ENCODE measurements around the gene OSBPL10. TPM values are rescaled to one million over a fixed set of nuclear protein-coding genes. Genes with fewer than 3 reads are reported as not detected.

The OSBPL10 gene
- total RNA-seq, 1 experiment from 2014 or later: 172 TPM

DNA sequence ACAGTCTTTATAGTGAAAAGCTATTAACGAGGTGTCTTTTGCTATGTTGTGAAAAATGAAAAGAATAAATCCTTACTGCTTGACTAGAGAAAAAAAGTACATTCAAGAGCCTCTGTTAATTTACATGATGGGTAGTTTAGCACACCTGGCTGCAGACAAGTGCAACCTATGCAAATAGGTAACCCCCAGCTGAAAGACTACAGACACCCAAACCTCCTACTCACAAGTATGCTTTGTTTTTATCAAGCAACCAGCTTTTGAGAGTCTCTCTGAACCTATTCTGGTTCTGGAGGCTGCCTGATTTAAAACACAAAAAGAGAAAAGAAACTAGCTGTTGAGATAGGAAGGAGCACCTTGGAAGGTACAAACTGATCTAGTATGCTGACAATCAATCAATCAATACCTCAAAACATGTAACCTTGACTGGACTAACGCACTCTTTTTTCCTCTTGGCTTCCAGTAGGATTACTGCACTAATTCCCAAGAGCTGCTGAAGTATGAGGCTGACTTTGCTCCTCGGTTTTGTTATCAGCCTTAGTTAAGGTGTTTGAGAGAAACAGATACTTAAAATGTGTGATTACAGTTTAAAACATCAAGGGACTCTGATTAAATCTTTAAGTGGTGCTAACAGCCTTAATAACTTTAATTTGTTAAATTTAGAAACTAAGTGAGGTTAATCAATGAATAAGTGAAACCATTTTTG, 63.6 kb downstream of the OSBPL10 start:
- no TSS peak for BruUV-seq (replicated peaks)
- intact Hi-C loops (cut with micrococcal nuclease): no loop called here
- no peak for DNase-seq (ENCODE audit: unreplicated experiment)
- Mint-ChIP-seq H3K9me3 (ENCODE audit: unreplicated experiment) (peaks cover 10% of the 10 kb centered on the region), H3K4me3 (ENCODE audit: unreplicated experiment) (peak overlapping the region; percentile 43), H3K36me3 (ENCODE audit: insufficient read depth, unreplicated experiment) (peaks cover 14% of the 10 kb centered on the region), H3K4me1 (ENCODE audit: insufficient read depth, unreplicated experiment) (peaks cover 45% of the 10 kb centered on the region), H3K27ac (ENCODE audit: low read depth, unreplicated experiment) (peak overlapping the region; percentile 78), H3K27me3 (ENCODE audit: insufficient read depth, unreplicated experiment) (no peaks in the 10 kb centered on the region)
- CTCF ChIA-PET: interaction anchor here (0.8 kb wide), 1 partner anchor 132 kb away, joined by 3 read pairs; no protein-coding TSS in a partner anchor
- TF ChIP-seq, protein P1, sequence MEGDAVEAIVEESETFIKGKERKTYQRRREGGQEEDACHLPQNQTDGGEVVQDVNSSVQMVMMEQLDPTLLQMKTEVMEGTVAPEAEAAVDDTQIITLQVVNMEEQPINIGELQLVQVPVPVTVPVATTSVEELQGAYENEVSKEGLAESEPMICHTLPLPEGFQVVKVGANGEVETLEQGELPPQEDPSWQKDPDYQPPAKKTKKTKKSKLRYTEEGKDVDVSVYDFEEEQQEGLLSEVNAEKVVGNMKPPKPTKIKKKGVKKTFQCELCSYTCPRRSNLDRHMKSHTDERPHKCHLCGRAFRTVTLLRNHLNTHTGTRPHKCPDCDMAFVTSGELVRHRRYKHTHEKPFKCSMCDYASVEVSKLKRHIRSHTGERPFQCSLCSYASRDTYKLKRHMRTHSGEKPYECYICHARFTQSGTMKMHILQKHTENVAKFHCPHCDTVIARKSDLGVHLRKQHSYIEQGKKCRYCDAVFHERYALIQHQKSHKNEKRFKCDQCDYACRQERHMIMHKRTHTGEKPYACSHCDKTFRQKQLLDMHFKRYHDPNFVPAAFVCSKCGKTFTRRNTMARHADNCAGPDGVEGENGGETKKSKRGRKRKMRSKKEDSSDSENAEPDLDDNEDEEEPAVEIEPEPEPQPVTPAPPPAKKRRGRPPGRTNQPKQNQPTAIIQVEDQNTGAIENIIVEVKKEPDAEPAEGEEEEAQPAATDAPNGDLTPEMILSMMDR (IDR thresholded peaks at IDR 0.05; ENCODE audit: unreplicated experiment): no peak
- POLR2A ChIA-PET: interaction anchor here (0.7 to 4.1 kb wide), 14 partner anchors 10 to 386 kb away, joined by 3 to 22 read pairs (median 4); no protein-coding TSS in a partner anchor

GRCh38 chr3:31911643-31912042, 69.4 kb downstream of the OSBPL10 start:
- Mint-ChIP-seq H3K9me3 (ENCODE audit: unreplicated experiment) (no peaks in the 10 kb centered on the region), H3K27ac (ENCODE audit: low read depth, unreplicated experiment) (peak overlapping the region; percentile 23), H3K4me1 (ENCODE audit: insufficient read depth, unreplicated experiment) (peaks cover 28% of the 10 kb centered on the region), H3K4me3 (ENCODE audit: unreplicated experiment) (no peak overlapping the region), H3K27me3 (ENCODE audit: insufficient read depth, unreplicated experiment) (no peaks in the 10 kb centered on the region), H3K36me3 (ENCODE audit: insufficient read depth, unreplicated experiment) (peaks cover 6% of the 10 kb centered on the region)
- TF ChIP-seq, protein P1 (IDR thresholded peaks at IDR 0.05; ENCODE audit: unreplicated experiment): no peak
- intact Hi-C loops (cut with micrococcal nuclease): no loop called here
- ChIA-PET POLR2A (interaction anchor here (0.7 to 2.7 kb wide), 17 partner anchors 10 to 992 kb away, joined by 3 to 21 read pairs (median 5); partner anchors contain the start of genes OSBPL10 and ZNF860), CTCF (interaction anchor here (0.6 to 1.6 kb wide), 6 partner anchors 8 to 278 kb away, joined by 3 to 4 read pairs (median 4); no protein-coding TSS in a partner anchor)
- BruUV-seq (replicated peaks): no TSS peak
- DNase-seq (ENCODE audit: unreplicated experiment): peak; percentile 82

DNA sequence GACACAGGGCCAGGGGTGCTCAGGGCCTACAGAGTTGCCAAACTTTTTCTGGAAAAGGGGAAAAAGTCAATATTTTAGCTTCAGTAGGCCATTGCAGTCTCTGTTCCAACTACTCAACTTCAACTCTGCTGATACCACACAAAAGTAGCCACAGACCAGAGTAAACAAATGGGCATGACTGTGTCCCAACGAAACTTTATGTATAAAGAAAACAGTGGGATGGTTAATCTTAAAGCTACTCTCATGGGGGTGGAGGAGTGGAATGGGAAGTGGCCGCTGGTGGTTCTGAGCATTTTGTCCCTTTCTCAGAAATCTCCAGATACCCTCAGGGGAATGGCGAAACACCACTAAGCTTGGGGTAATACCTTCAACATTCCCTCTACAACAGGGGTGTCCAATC, 69.9 kb downstream of the OSBPL10 start:
- ChIA-PET POLR2A (interaction anchor here (0.8 to 2.7 kb wide), 16 partner anchors 10 to 71 kb away, joined by 3 to 21 read pairs (median 5); partner anchors contain the start of genes OSBPL10 and ZNF860), CTCF (interaction anchor here (0.6 to 1.6 kb wide), 5 partner anchors 9 to 277 kb away, joined by 3 to 4 read pairs (median 3); partner anchors contain the start of gene ZNF860)
- Mint-ChIP-seq H3K27ac (ENCODE audit: low read depth, unreplicated experiment) (peak overlapping the region; percentile 23), H3K27me3 (ENCODE audit: insufficient read depth, unreplicated experiment) (no peaks in the 10 kb centered on the region), H3K9me3 (ENCODE audit: unreplicated experiment) (no peaks in the 10 kb centered on the region), H3K4me1 (ENCODE audit: insufficient read depth, unreplicated experiment) (peaks cover 28% of the 10 kb centered on the region), H3K4me3 (ENCODE audit: unreplicated experiment) (no peak overlapping the region), H3K36me3 (ENCODE audit: insufficient read depth, unreplicated experiment) (peaks cover 6% of the 10 kb centered on the region)
- TF ChIP-seq, protein P1 (IDR thresholded peaks at IDR 0.05; ENCODE audit: unreplicated experiment): no peak
- intact Hi-C loops (cut with micrococcal nuclease): no loop called here
- DNase-seq (ENCODE audit: unreplicated experiment): no peak
- BruUV-seq (replicated peaks): no TSS peak

DNA sequence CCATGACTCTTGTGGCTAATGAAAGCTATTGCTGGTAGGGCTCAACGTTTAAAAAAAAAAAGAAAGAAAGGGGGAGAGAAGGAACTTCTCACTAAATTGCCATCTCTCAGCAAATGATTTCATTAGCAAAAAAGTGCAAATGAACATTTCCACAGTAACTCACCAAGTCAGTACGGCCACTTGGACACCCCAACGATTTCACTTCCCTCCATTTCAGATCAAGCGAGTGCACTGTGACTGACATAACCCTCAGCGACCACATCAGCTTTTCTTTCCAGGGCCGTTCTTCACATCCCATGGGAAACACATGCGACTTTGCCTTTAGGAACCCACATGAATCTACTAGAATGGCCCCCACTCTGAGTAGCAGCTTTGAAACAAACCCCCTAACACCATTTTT, 71.6 kb downstream of the OSBPL10 start:
- ChIA-PET POLR2A (interaction anchor here (0.5 to 2.8 kb wide), 5 partner anchors 18 to 34 kb away, joined by 3 to 14 read pairs (median 4); no protein-coding TSS in a partner anchor), CTCF (interaction anchor here (0.6 to 1.3 kb wide), 4 partner anchors 14 to 141 kb away, joined by 3 to 6 read pairs (median 4); no protein-coding TSS in a partner anchor)
- TF ChIP-seq, protein P1 (IDR thresholded peaks at IDR 0.05; ENCODE audit: unreplicated experiment): no peak
- peak overlapping the region; percentile 68 for H3K27ac Mint-ChIP-seq (ENCODE audit: low read depth, unreplicated experiment)
- H3K4me3 Mint-ChIP-seq (ENCODE audit: unreplicated experiment): no peak overlapping the region
- H3K27me3 Mint-ChIP-seq (ENCODE audit: insufficient read depth, unreplicated experiment): no peaks in the 10 kb centered on the region
- no peak for DNase-seq (ENCODE audit: unreplicated experiment)
- BruUV-seq (replicated peaks): no TSS peak
- intact Hi-C loops (cut with micrococcal nuclease): no loop called here
- H3K36me3 Mint-ChIP-seq (ENCODE audit: insufficient read depth, unreplicated experiment): peaks cover 6% of the 10 kb centered on the region
- peaks cover 38% of the 10 kb centered on the region for H3K4me1 Mint-ChIP-seq (ENCODE audit: insufficient read depth, unreplicated experiment)
- no peaks in the 10 kb centered on the region for H3K9me3 Mint-ChIP-seq (ENCODE audit: unreplicated experiment)

Data from MCF 10A (cell line).